Activated CD4-positive, alpha-beta T cell treated with anti-CD3 and anti-CD28 coated beads, Interleukin-2, Interleukin-4, amounts not matched to agents 100 ng/mL and 50 ng/mL, durations not matched to agents 16 hours and 8 hours (primary cell): ENCODE results near the gene HOXB2.
"Not testable (repeated sequence)": the region's sequence is repeated elsewhere in the genome, so short reads cannot be mapped to it uniquely, and the experiment has no call there.

Experiments used
- DNase-seq: peaks from one replicate; pipeline ENCODE4 v3.0.0-alpha.2; 2020; ENCODE audit warnings: low spot score

The HOXB2 gene

DNA sequence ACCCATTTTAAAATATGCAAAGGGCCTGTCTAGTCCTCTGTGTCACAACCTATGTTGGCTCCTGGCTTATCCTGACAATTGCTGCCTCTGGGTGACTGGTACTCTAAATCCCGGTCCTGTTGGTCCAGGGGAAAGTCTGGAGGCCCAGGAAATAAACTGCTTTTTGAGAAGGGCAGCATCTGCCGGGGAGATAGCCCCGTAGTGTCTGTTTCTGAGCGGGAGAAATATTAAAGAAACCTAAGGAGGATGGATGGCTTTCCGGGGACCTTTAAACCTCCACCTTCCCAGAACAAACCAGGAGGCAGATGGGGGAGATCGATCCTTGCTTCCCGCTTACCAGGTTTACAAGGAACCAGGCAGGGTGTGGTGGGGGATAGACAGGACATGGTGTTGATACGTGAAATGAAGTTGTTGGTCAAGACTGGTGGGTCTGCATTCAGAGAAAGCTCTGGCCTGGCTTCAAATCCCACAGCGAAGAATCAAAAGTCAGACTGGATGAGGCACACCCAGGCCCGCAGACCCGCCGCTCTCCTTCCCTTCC, 3.8 kb downstream of the HOXB2 start:
- no peak for DNase-seq

DNA sequence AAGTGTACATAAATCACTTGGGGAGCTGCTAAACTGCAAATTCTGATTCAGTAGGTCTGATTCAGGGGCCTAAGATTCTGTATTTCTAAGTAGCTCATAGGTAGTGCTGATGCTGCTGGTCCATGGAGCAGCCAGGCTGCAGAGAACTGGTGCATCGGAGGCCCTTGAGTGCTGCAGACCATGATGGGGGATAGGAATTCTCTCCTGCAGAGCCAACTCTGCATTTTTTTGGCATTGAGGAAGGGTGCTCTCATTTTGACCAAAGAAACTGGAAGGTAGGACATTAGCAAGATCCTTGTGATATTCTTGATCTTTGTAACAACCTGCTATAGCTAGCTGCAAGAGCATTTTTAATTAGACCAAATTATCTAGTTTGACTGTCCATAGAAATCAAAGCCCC, 4.7 kb downstream of the HOXB2 start:
- no peak for DNase-seq

DNA sequence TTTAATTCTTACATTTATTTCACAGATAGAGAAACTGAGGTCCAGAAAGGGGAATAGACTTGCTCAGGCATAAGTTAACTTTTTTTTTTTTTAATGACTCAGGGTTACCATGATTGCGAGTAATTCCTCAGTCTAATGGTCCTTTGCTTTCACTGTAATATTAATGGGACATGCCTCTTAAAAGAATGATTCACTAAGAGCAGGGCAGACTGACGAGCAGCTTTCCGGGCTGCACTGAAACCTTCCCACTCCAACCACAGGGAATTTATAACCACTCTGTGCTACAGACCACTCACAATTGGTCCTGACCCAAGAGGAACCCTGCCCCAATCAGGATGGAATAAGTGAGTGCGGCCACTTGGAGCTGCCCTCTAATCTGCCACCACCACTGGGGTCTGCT, 5.7 kb downstream of the HOXB2 start:
- DNase-seq = no peak

DNA sequence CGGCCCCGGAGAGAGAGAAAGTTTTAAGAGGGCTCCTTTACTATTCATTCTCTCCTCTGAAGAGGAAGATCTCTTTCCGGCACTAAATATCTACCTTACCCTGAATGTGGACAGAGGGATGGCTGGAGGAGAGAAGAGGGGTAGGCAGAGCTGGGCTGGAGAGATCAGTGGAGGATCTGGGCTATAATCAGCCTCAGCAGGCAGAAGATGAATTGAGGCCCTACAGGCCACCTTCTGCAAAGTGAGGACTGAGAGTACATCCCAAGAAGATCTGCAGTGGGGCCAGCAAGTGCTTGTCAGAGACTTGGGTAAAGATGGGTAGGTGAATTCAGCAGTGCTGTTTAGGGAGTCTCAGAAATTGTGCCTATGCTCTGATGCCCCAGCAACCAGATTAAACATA, 7.6 kb downstream of the HOXB2 start:
- no peak for DNase-seq

DNA sequence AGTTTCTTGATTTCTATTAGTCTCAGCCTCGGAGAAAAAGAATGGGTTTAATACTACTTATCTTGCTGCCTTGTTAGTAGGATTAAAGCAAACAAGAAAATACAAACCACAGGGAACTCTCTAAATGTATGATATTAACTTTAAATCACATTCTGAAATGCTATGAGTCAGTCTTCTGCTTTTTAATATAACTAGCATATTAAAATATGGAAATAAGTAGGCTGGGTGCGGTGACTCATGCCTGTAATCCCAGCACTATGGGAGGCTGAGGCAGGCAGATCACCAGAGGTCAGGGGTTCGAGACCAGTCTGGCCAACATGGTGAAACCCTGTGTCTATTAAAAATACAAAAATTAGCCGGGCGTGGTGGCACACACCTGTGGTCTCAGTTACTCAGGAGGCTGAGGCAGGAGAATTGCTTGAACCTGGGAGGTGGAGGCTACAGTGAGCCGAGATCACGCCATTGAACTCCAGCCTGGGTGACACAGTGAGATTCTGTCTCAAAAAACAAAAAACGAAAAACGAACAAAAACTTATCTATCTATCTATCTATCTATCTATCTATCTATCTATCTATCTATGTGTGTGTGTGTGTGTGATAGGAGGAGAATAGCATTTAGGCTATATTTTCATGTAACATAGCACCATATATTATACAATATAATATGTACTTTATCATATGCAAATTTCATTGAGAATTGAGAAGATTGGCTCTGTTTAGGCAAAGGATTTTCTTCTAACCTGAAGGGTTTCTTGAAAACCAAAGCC, 8.9 kb downstream of the HOXB2 start:
- not testable (repeated sequence) for DNase-seq

DNA sequence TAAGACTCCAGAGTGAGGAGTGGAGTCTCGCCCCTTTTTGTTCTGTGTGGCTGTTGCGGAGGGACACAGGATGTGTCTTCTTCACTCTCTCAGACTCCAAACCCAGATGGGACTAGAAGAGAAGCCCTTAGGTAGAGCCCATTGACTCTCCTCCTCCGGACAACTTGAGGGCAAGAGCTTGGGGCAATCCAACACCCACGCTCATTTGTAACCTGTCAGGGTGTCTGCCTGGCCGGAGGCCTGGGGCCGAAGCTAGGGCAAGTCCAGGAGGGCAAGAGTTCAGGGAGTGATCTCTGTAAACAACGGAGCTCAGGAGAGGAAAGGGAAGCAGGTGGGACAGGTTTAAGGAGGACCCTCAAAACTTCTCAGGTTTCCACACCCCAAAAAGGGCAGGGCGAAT, 12.6 kb downstream of the HOXB2 start:
- no peak for DNase-seq

DNA sequence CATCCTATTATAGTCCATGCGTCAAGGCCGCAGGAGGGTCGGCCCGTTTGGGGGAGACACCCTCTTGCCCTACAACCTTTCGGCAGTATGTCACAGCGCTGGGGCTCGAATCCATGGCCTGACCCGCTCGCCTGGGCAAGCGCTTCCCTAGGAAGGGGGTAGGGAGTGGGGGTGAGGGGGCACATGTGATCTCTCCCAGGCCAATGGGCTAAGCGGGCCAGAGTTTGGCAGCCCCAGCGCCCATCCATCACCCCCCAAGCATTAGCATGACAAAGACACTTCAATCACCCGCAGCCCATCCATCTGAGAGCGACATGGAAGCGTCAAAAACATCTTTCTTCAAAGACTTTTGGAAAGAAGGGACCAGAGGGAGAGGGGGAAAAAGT, 14.0 kb downstream of the HOXB2 start, which contains the start of gene HOXB1:
HOXB1 (minus strand) TSS at position 125 of the 386 bp plus-strand sequence; CDS start at position 18, 107 bp downstream.
- DNase-seq = no peak

DNA sequence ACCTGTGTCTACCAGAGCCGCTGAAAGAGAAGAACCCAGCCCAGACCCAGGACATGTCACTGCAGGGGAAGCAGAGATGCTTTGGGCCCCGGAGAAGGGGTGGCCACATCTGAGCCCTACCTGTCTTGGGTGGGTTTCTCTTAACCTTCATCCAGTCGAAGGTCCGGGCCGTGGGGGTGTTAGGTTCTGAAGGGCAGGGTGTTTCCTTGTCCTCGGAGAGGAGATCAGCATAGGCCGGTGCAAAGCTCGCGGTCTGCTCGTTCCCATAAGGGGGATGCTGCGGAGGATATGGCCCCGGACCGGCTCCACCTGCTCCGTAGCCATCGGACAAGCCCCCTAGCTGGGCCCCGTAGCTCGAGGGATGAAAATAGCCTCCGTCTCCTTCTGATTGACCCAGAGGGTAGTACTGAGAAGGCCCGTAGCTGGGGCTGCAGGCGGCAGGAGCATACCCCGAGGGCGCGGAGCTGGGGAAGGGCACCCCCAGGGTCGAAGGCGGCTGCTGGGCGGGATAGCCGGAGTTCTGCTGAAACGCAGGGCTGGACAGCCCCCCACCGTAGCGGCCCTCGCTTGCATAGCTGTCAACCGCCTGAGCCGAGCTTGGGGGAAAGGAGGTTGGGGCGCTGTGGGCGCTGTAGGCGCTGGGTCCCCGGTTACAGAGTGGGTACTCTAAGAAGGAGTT, 14.6 kb downstream of the HOXB2 start:
- DNase-seq = no peak

DNA sequence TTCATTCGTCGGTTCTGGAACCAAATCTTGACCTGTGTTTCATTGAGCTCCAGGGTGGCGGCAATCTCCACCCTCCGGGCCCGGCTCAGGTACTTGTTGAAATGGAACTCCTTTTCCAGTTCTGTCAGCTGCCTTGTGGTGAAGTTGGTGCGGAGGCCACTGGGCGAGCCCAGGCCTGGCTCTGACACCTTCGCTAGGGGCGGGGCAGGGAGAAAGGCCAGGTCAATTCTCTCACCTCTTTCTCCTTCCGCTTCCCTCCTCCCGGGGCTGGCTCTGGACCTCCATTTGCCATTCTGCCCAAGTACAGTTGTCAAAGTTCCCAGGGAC, 15.3 kb downstream of the HOXB2 start:
- no peak for DNase-seq

DNA sequence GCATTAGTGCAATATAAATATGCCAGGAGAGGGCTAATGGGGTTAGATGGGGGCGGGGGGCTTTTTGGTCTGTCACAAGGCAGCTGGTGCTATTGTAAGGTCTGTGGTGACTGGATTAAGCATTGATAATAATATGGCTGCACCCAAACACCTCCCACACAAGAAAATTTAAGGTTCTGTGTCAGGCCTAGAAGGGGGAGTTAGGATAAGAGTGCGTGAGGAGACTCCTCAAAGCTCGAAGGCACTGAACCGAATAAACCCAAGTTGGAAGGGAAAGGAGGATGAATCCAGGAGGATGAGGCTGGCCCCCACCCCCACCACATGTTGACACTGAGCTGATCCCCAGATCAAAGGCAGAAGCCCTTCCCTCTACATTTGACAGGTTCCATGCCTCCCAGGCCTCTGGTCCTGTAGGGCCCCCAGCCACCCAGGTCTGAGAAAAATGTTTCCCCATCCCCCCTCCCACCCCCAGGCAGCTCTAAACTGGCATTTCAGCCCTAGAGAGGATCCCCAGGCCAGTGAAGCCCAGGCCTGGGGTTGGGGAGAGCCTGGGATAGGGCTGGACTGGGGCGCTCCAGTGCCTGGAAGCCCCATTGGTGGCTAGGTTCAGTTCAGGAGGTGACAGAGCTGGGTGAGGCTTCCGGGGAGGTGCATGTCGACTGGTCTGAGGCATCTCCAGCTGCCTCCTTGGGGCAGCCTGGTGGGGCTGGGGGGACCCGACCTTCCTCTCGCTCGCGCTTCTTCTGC, 15.8 kb downstream of the HOXB2 start:
- no peak for DNase-seq

DNA sequence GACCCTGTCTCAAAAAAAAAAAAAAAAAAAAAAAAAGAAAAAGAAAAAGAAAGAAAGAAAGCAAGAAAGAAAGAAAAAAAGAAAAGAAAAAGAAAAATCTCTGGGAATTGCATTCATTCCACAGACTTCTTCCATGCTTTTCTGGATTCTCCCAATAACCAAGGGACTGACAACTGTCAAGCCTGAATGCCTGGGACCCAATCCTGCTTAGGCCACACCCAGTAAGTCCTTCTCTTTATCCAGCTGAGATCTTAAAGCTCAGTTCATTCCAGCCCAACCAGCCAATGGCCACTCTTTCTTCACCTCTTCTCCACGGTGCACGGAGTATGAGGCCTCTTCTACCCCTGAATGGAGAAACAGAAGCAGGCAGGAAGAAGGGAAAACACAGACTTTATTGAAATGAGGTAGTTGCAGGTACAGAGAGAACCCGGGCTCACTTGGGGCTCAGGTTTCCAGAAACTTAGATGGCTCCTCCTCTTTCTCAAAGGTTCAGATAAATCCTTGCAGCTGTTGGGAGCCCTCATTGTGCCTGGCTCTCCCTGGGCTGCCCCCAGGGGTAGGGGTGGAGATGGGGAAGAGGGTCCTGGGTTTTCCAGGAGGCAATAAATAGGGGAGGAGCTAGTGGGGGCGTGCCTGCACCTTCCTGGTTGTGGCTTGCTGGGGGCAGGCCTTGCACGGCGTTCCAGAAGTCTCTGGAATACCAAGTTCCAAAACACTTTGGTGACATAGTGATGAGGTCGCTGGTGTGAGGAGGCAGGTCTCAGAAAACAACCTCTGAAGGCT, 16.6 kb downstream of the HOXB2 start:
- no peak for DNase-seq

DNA sequence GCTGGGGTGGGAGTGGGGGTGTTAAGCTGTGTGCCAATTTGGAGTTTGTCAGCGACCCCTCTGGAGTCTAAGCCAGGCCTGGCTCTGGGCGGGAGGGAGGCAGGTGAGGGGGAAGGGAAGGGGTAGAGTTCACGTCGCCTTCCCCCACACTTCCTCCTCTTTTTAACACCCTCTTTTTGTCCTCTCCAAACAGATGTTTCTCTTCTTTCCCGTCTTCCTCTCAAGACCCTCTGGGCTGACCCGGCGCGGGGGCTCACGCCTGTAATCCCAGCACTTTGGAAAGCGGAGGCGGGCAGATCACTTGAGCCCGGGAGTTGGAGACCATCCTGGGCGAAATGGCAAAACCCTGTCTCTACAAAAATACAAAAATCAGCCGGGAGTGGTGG, 17.4 kb downstream of the HOXB2 start:
- no peak for DNase-seq

DNA sequence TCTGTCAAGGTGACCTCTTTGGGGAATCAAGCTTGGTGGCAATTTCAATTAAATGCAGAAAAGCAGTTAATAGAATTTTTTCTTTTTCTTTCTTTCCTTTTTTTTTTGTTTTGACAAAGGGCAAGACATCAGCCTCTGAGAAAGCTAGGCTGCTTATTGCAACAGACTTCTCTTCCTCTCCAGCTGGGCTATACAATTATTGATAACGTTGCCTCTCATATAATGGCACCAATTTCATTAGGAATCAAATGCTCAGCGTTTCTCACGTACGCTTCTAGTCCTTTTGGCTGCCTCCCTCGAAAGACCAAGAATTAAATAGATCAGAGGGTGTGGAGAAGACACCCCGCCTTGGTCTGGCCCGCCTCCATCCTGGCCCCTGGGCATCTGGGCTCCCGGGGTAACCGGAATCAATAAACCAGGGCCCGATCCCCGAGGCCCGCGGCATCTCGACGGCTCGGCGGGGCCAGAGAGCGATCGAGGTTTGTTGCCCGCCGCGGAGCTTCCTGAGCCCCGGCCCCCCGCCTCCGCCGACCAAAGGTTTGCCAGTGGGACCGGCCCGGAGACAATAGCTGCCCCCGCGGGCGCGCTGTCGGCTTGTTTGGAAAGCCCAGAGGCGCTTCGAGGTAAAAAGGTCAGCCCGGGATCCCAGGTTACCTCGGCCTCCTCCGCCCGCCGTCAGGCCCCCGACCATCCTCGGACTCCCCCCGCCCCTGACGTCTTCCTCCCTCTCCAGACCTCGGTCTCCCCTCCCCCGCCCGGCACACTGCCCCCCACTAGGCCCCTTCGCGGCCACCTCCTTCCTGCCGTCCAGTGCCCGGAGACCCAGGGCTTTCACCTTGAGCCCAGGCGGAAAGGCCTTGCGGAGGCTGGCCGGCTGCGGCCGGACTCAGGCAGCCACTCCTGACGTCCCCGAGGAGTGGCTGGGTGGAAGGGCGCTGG, 18.0 kb downstream of the HOXB2 start:
- DNase-seq = no peak

DNA sequence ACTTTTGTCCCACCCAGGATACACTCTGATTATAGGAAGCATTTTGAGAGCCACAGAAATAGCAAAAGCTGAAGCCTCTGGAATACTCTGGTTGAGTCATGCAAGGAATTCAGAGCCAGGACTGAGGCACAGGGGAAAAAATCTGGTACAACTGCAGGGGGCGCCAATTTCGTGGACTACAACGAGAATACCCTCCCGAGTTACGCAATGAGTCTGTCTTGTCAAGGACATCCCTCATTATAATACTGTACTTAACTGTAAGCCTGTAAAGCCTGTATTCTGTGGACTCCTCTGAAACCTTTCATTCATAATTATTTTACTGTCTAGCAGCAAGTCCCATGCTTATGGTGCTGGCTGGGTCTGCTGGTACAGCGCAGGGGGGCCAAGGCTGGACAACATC, 21.9 kb downstream of the HOXB2 start:
- no peak for DNase-seq

DNA sequence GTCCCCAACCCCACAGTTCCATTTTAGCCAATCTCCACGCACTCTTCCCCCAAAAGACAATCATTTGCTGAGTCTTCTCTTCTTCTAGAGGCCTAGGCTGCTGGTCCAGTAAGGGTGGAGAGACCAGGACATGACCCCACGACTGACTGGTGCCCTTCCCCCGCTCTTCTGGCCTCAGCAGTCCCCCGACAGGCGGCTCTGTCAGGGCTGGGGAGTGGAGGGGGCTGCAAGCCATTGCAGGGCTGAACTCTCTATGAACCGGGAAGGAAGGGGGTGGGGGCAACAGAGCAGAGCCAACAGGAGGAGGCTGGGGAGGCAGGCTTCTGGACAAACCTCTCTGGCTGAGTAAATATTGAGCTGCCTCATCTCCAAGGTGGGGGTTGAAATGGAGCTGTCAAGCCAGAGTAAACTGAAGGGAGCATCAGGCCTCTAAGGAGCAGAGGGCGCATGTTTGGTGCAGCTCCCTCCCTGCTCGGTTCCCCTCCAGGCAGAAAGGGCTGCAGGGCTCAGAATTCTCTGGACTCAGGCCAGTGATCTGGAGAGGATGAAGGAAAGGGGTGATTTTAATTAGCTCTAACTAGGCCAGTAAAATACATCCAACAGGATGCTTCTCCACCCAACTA, 22.8 kb downstream of the HOXB2 start:
- DNase-seq = no peak

DNA sequence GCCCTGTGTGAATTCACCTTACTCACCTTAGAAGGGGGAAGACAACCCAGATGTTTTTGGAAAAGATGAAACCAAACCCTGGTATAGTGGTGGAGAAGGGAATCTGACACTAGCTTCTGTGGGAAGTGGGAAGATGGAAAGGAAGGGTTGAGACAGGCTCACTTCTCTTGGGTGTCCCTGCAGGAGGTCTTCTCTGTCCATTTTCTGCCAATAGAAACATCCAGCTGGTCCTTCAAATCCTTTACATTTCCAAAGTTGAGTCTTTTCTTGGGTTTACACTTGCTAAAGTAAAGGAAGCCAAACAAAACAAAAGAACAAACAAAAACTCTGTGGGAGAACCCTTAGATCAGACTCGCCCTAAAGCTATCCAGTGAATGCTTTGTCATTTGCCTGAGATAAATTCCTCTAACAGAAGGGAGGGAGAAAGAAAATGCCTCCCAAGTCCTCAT, 24.3 kb downstream of the HOXB2 start:
- DNase-seq = no peak

DNA sequence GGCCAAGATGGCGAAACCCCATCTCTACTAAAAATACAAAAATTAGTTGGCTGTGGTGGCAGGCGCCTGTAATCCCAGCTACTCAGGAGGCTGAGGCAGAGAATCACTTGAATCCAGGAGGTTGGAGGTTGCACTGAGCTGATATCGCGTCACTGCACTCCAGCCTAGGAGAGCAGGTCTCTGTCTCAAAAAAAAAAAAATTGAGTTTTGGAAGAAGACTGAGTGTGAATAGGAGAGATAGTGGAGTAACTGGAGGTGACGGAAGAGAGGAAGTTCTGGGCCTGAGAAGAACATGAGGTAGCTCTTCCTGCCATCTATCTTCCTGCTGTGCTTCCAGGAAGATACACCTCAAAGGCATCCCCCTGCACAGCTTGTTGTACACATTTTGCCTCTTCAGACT, 25.5 kb downstream of the HOXB2 start:
- no peak for DNase-seq

DNA sequence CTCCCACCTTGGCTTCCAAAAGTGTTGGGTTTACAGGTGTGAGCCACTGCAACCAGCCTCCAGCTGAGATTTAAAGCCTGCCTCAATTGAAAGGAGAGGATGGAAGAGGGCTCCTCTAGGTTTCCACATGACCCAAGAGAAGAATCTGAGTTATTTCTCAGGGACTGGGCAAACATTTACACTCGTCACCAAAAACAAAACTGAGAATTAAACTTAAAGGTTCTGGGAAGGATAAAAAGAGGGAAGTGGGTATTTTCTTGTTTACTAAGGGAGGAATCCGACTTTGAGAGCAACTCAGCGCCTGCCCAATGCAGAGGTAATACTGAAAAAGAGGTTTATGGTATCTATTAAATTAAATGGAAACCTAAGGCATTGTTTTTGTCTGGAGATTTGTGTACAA, 27.4 kb downstream of the HOXB2 start:
- DNase-seq = no peak

DNA sequence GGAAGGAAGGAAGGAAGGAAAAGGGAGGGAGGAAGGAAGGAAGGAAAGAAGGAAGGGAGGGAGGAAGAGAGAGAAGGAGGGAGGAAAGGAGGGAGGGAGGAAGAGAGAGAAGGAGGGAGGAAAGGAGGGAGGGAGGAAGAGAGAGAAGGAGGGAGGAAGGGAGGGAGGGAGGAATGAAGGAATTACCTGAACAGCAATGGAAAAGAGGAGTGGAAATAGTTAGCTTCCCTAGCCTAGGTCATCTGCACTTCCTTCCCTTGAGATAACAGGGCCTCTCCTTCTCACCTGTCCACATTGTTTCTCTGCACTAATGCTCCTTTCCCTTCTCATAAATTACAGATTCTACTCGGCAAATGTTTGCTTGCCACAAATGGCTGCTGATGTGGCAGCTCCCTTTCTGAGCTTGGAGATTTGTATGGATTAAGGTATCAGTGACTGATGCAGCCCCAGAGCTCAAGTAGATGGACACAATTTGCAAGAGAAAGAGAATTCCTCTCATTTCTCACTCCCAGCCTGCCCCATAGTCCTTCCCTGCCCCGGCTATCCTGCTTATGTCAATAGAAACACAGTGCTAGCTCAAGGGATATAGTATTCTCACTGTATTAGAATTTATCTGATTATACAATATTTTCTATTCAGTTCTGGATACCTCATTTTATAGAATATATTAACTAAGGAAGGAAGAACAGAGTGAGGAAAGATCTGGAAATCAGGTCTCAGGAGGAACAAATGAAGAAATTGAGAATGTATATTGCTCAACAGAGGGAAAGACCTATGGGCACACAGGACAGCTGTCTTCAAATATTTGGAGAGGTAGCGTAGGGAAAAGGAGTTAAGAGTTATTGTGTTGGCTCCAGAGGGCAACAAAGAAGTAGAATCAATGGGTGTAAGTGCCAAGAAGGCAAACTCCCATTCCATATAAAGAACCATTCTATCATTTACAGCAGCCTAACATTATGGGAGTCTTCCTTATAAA, 28.7 kb downstream of the HOXB2 start:
- DNase-seq = no peak
